K562 (cell line): ENCODE data around the gene ABCB9.

Experiments
- SIX5 ChIP-seq, 2 experiments: IDR thresholded peaks; 2 replicates each; pipeline ENCODE4 v1.6.1; 2011; ENCODE audit warnings: low read length in 2 of 2, borderline replicate concordance in 1 of 2, low read depth in 1 of 2, mild to moderate bottlenecking in 1 of 2, moderate library complexity in 1 of 2; ENCODE audit not compliant: insufficient read depth in 1 of 2
- ZNF384 ChIP-seq: IDR thresholded peaks from 2 replicates; pipeline ENCODE4 v1.6.1; 2012; ENCODE audit warnings: low read depth, low read length, improper control_type of control experiment
- TF ChIP-seq, protein P1 (sequence below), 2 experiments: fragments of 450-650 bp; formaldehyde crosslinking in 1 of 2; IDR thresholded peaks; 2 replicates each; pipeline versions ENCODE4 v1.4.0 to v1.6.1; 2014 to 2020; ENCODE audit warnings: mild to moderate bottlenecking in 2 of 2, borderline replicate concordance in 1 of 2, low read depth in 1 of 2

DNA sequence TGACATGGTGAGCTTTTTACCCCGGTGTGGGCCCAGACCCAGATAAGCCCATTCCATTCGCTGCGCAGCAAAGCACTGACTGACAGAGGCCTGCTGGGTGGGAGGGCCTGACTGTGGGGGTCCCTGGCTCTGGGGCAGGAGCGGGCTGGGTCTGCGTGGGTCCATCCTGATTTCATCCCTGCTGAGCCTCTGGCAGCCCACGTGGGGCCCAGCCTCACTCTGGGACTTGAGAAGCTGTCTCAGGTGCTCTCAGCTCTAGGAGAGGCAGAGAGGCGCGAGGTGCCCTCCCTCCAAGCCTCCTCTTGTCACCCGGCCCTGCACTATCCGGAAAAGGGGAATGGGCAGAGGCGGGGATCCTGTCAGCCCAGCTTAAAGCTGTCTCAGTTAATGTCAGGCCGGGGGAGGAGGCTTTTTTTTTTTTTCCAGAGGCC, 927 bp downstream of the ABCB9 start:
- no peak for TF ChIP-seq SIX5 (IDR thresholded peaks at IDR 0.05; ENCODE audit: borderline replicate concordance in 1 of 2, insufficient read depth in 1 of 2, low read depth in 1 of 2, low read length in 2 of 2)
- TF ChIP-seq, protein P1, sequence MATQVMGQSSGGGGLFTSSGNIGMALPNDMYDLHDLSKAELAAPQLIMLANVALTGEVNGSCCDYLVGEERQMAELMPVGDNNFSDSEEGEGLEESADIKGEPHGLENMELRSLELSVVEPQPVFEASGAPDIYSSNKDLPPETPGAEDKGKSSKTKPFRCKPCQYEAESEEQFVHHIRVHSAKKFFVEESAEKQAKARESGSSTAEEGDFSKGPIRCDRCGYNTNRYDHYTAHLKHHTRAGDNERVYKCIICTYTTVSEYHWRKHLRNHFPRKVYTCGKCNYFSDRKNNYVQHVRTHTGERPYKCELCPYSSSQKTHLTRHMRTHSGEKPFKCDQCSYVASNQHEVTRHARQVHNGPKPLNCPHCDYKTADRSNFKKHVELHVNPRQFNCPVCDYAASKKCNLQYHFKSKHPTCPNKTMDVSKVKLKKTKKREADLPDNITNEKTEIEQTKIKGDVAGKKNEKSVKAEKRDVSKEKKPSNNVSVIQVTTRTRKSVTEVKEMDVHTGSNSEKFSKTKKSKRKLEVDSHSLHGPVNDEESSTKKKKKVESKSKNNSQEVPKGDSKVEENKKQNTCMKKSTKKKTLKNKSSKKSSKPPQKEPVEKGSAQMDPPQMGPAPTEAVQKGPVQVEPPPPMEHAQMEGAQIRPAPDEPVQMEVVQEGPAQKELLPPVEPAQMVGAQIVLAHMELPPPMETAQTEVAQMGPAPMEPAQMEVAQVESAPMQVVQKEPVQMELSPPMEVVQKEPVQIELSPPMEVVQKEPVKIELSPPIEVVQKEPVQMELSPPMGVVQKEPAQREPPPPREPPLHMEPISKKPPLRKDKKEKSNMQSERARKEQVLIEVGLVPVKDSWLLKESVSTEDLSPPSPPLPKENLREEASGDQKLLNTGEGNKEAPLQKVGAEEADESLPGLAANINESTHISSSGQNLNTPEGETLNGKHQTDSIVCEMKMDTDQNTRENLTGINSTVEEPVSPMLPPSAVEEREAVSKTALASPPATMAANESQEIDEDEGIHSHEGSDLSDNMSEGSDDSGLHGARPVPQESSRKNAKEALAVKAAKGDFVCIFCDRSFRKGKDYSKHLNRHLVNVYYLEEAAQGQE (IDR thresholded peaks at IDR 0.05; ENCODE audit: borderline replicate concordance): no peak
- TF ChIP-seq, protein P1 (CRISPR knock-in tag; IDR thresholded peaks at IDR 0.05; ENCODE audit: low read depth): no peak
- TF ChIP-seq ZNF384: no peak
